HCT116 (cell line): ENCODE data around the gene RAB31. TPM values are rescaled to one million over a fixed set of nuclear protein-coding genes. Genes with fewer than 3 reads are reported as not detected.

Experiments
- ATAC-seq: fragments of 200-7000 bp; cut with Tn5 transposase; 2 replicates; pipeline ENCODE4 v1.9.1; 2020; ENCODE audit warnings: mild to moderate bottlenecking, moderate library complexity
- BruUV-seq: library from RNA; stranded (reverse); fragments of 400-500 nt; replicated peaks from 2 replicates; lab custom pipeline; 2021; lab: Mats Ljungman, UMichigan
- CTCF ChIA-PET: fragments of 300-600 bp; sonication (Branson Sonifier 250); formaldehyde crosslinking; loops from one replicate; lab custom pipeline; 2021; ENCODE audit warnings: antibody characterized with exemption; lab: Charles Lee
- POLR2A ChIA-PET: fragments of 300-600, 350-600 bp; sonication (Branson Sonifier 250); formaldehyde crosslinking; loops from one replicate; lab custom pipeline; 2021; ENCODE audit warnings: antibody characterized with exemption; lab: Charles Lee
- RAD21 ChIA-PET, 2 experiments: fragments of 300-600 bp; sonication (Branson Sonifier 250); formaldehyde crosslinking; loops; one replicate each; lab custom pipeline; 2023; ENCODE audit warnings: low total read pairs in 2 of 2; ENCODE audit not compliant: uncharacterized antibody in 2 of 2, unreplicated experiment in 2 of 2, low non-redundant PET in 1 of 2; lab: Charles Lee
- DNase-seq: peaks from one replicate; pipeline ENCODE4 v3.0.0-alpha.2; 2010; ENCODE audit warnings: low read depth, low spot score
- H2AFZ ChIP-seq: fragments of 200-600 bp; shearing (Covaris generic), sonication (generic); 2 replicates; pipeline ENCODE4 v1.6.1; 2017; ENCODE audit warnings: low read depth, mixed run types, mixed read lengths, antibody characterized with exemption, low read length; ENCODE audit not compliant: poor library complexity, severe bottlenecking
- H3K27ac ChIP-seq: 2 replicates; pipeline ENCODE4 v1.5.1; 2012; ENCODE audit warnings: low read depth, low read length
- H3K27me3 ChIP-seq: fragments of 200-600 bp; sonication (generic); 2 replicates; pipeline ENCODE4 v1.6.1; 2016; ENCODE audit warnings: mixed run types, low read length, mixed read lengths; ENCODE audit not compliant: insufficient read depth
- H3K36me3 ChIP-seq, 2 experiments: fragments of 200-500 bp in 1 of 2; fragments of 200-600 bp in 1 of 2; sonication (Bioruptor generic) in 1 of 2; sonication (generic) in 1 of 2; 2 replicates each; pipeline versions ENCODE4 v1.5.1 to v1.6.1; 2014 to 2016; ENCODE audit warnings: low read length in 2 of 2, inconsistent platforms in 1 of 2, mixed read lengths in 1 of 2, mixed run types in 1 of 2; ENCODE audit not compliant: insufficient read depth in 2 of 2, control insufficient read depth in 1 of 2
- H3K4me1 ChIP-seq, 2 experiments: fragments of 200-600 bp in 1 of 2; sonication (generic) in 1 of 2; 2 replicates each; pipeline versions ENCODE4 v1.5.1 to v1.6.1; 2012 to 2017; ENCODE audit warnings: low read length in 2 of 2, inconsistent platforms in 1 of 2, mild to moderate bottlenecking in 1 of 2, mixed read lengths in 1 of 2, mixed run types in 1 of 2, moderate library complexity in 1 of 2; ENCODE audit not compliant: insufficient read depth in 2 of 2, control insufficient read depth in 1 of 2
- H3K4me2 ChIP-seq: fragments of 200-600 bp; sonication (generic); 2 replicates; pipeline ENCODE4 v1.6.1; 2017; ENCODE audit warnings: mixed run types, low read length, mixed read lengths
- H3K4me3 ChIP-seq, 2 experiments: fragments of 200-600 bp in 1 of 2; sonication (generic) in 1 of 2; replicated peaks in 1 of 2; 2 replicates each; pipeline ENCODE4 v1.5.1; 2011 to 2016; ENCODE audit warnings: low read length in 2 of 2, control low read depth in 1 of 2, low read depth in 1 of 2, mild to moderate bottlenecking in 1 of 2, mixed read lengths in 1 of 2, mixed run types in 1 of 2
- H3K79me2 ChIP-seq: fragments of 200-600 bp; sonication (generic); 2 replicates; pipeline ENCODE4 v1.6.1; 2017; ENCODE audit warnings: mild to moderate bottlenecking, mixed run types, low read length, moderate library complexity, mixed read lengths; ENCODE audit not compliant: insufficient read depth
- H3K9ac ChIP-seq: fragments of 200-600 bp; sonication (generic); 2 replicates; pipeline ENCODE4 v1.6.1; 2016; ENCODE audit warnings: low read length, mixed read lengths
- H3K9me2 ChIP-seq: fragments of 200-600 bp; sonication (generic), shearing (Covaris generic); 2 replicates; pipeline ENCODE4 v1.6.1; 2017; ENCODE audit warnings: mixed run types, mild to moderate bottlenecking, moderate library complexity; ENCODE audit not compliant: insufficient read depth
- H3K9me3 ChIP-seq, 2 experiments: fragments of 200-500 bp in 1 of 2; fragments of 200-600 bp in 1 of 2; sonication (Bioruptor generic) in 1 of 2; sonication (generic) in 1 of 2; 2 replicates each; pipeline ENCODE4 v1.6.1; 2014 to 2017; ENCODE audit warnings: low read length in 2 of 2, mixed read lengths in 2 of 2, inconsistent platforms in 1 of 2, low read depth in 1 of 2, mild to moderate bottlenecking in 1 of 2, mixed run types in 1 of 2, moderate library complexity in 1 of 2; ENCODE audit not compliant: control insufficient read depth in 1 of 2, insufficient read depth in 1 of 2
- H4K20me1 ChIP-seq: fragments of 200-600 bp; sonication (generic), shearing (Covaris generic); 2 replicates; pipeline ENCODE4 v1.6.1; 2017; ENCODE audit warnings: mixed run types, mild to moderate bottlenecking, moderate library complexity; ENCODE audit not compliant: insufficient read depth
- CBX3 ChIP-seq: IDR thresholded peaks from 2 replicates; pipeline ENCODE4 v1.6.1; 2012; ENCODE audit warnings: low read depth
- ELF1 ChIP-seq: IDR thresholded peaks from 2 replicates; pipeline ENCODE4 v1.6.1; 2012; ENCODE audit warnings: low read depth, borderline replicate concordance
- EZH2phosphoT487 ChIP-seq: fragments of 200-600 bp; IDR thresholded peaks from 2 replicates; pipeline ENCODE4 v1.6.1; 2018; ENCODE audit warnings: antibody characterized with exemption, borderline replicate concordance
- JUND ChIP-seq: IDR thresholded peaks from 2 replicates; pipeline ENCODE4 v1.6.1; 2012
- POLR2A ChIP-seq: IDR thresholded peaks from 2 replicates; pipeline ENCODE4 v1.7.0; 2011; ENCODE audit warnings: borderline replicate concordance; ENCODE audit not compliant: insufficient read depth, insufficient read length; ENCODE audit errors: extremely low read depth
- POLR2AphosphoS5 ChIP-seq: IDR thresholded peaks from 2 replicates; pipeline ENCODE4 v1.6.1; 2011; ENCODE audit warnings: mild to moderate bottlenecking, low read depth, low read length, moderate library complexity
- RAD21 ChIP-seq: IDR thresholded peaks from 2 replicates; pipeline ENCODE4 v1.6.1; 2012; ENCODE audit warnings: low read depth, mild to moderate bottlenecking
- SIN3A ChIP-seq: IDR thresholded peaks from 2 replicates; pipeline ENCODE4 v1.6.1; 2012; ENCODE audit warnings: low read depth
- YY1 ChIP-seq: IDR thresholded peaks from 2 replicates; pipeline ENCODE4 v1.6.1; 2011; ENCODE audit warnings: low read length, low read depth, moderate library complexity, mild to moderate bottlenecking; ENCODE audit not compliant: insufficient replicate concordance; ENCODE audit errors: extremely low read depth
- intact Hi-C: fragments of 100-400 bp; cut with micrococcal nuclease; formaldehyde crosslinking; loops from 2 replicates; pipeline ENCODE4 v1.10.0; 2022
- total RNA-seq: library from RNA; stranded (reverse); gene quantifications from one replicate; pipeline ENCODE4 v1.2.1, GENCODE V29; 2021; ENCODE audit not compliant: unreplicated experiment
- TF ChIP-seq, protein P1 (sequence below): IDR thresholded peaks from 2 replicates; pipeline ENCODE4 v1.6.1; 2011; ENCODE audit warnings: mild to moderate bottlenecking, low read length, moderate library complexity; ENCODE audit not compliant: insufficient replicate concordance; ENCODE audit errors: extremely low read depth
- TF ChIP-seq, protein P2 (sequence below): IDR thresholded peaks from 2 replicates; pipeline ENCODE4 v1.6.1; 2012; ENCODE audit warnings: low read depth
- TF ChIP-seq, protein P3 (sequence below), 3 experiments: fragments of 200-600 bp in 1 of 3; sonication (generic) in 1 of 3; IDR thresholded peaks in 2 of 3; conservative IDR thresholded peaks in 1 of 3; 2 replicates each; pipeline ENCODE4 v1.5.1; 2012 to 2017; ENCODE audit warnings: low read depth in 2 of 3, low read length in 2 of 3, antibody characterized with exemption in 1 of 3, borderline replicate concordance in 1 of 3, control low read depth in 1 of 3, mild to moderate bottlenecking in 1 of 3, mixed read lengths in 1 of 3, mixed run types in 1 of 3, moderate library complexity in 1 of 3; ENCODE audit not compliant: insufficient read depth in 1 of 3
- TF ChIP-seq, protein P4 (sequence below): IDR thresholded peaks from 2 replicates; pipeline ENCODE4 v1.6.1; 2012

Gene RAB31
- total RNA-seq, 1 experiment from 2014 or later = 46.9 TPM

DNA sequence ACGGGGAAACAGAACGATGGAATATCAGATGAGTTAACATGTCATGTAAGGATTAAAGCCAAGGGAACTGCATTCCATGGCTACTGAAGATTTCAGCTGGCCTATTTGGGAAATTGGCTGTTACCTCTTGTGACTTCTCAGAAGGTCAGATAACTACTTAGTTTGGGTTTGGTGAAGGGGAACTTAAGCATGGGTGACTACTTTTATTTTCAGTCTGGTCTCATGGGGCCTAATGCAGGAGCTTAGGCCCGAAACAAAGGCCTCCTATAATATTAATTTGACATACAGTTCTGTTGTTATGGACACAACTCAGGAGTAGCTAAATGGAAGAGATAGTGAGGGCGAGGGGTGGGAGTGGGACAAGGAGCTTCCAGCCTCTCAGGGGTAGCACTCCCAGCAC lies 133.7 kb downstream of the RAB31 start:
- ChIA-PET CTCF (no interaction called here), POLR2A (no interaction called here), RAD21 (no interaction called here)
- intact Hi-C loops = no loop called here
- H3K79me2 ChIP-seq = no peaks in the 10 kb centered on the region
- peaks cover 21 to 22% of the 10 kb centered on the region in 2 experiments for H3K4me1 ChIP-seq
- no peaks in the 10 kb centered on the region for H3K36me3 ChIP-seq
- no TSS peak for BruUV-seq
- no peaks in the 10 kb centered on the region for H3K9me3 ChIP-seq
- no peak overlapping the region for H3K27ac ChIP-seq
- H3K27me3 ChIP-seq = no peaks in the 10 kb centered on the region
- H3K4me3 ChIP-seq = no peak overlapping the region
- H3K9ac ChIP-seq = no peak overlapping the region
- no peak overlapping the region for H3K4me2 ChIP-seq
- DNase-seq (no peak), ATAC-seq (no peak)
- H2AFZ ChIP-seq = no peak overlapping the region
- H4K20me1 ChIP-seq = no peaks in the 10 kb centered on the region
- no peaks in the 10 kb centered on the region for H3K9me2 ChIP-seq
- no peak for TF ChIP-seq CBX3
- TF ChIP-seq, protein P1, sequence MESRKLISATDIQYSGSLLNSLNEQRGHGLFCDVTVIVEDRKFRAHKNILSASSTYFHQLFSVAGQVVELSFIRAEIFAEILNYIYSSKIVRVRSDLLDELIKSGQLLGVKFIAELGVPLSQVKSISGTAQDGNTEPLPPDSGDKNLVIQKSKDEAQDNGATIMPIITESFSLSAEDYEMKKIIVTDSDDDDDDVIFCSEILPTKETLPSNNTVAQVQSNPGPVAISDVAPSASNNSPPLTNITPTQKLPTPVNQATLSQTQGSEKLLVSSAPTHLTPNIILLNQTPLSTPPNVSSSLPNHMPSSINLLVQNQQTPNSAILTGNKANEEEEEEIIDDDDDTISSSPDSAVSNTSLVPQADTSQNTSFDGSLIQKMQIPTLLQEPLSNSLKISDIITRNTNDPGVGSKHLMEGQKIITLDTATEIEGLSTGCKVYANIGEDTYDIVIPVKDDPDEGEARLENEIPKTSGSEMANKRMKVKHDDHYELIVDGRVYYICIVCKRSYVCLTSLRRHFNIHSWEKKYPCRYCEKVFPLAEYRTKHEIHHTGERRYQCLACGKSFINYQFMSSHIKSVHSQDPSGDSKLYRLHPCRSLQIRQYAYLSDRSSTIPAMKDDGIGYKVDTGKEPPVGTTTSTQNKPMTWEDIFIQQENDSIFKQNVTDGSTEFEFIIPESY = no peak
- no peak for TF ChIP-seq JUND
- no peak for TF ChIP-seq SIN3A

DNA sequence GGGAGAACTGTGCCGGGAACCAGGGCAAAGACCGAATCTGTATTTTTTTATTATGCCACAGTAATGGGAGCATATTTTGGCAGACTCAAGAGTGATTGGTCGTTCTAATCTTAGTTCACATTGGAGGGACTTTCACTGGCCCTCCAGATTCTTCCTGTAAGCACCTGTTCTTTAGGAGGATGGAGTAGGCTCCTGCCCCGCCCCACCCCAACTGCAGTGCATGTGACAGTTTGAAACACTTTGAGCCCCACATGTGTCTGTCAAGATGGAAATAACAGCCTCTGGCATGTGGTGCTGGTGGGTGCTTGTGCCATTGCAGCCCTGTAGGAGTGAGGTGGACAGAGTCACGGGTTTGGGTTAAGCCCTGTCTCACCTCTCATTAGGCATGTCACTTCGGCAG lies 134.3 kb downstream of the RAB31 start:
- Histone ChIP-seq H3K27me3 (no peaks in the 10 kb centered on the region), H3K36me3 (no peaks in the 10 kb centered on the region), H3K79me2 (no peaks in the 10 kb centered on the region), H3K9me3 (no peaks in the 10 kb centered on the region), H3K27ac (no peak overlapping the region), H3K4me1 (peaks cover 18 to 19% of the 10 kb centered on the region in 2 experiments), H4K20me1 (no peaks in the 10 kb centered on the region), H3K4me2 (no peak overlapping the region), H2AFZ (no peak overlapping the region), H3K9me2 (no peaks in the 10 kb centered on the region), H3K9ac (no peak overlapping the region), H3K4me3 (no peak overlapping the region)
- POLR2A ChIA-PET = no interaction called here
- intact Hi-C loops = no loop called here
- no TSS peak for BruUV-seq
- ATAC-seq (no peak), DNase-seq (no peak)
- RAD21 ChIA-PET = no interaction called here
- CTCF ChIA-PET = no interaction called here
- TF ChIP-seq, protein P2, sequence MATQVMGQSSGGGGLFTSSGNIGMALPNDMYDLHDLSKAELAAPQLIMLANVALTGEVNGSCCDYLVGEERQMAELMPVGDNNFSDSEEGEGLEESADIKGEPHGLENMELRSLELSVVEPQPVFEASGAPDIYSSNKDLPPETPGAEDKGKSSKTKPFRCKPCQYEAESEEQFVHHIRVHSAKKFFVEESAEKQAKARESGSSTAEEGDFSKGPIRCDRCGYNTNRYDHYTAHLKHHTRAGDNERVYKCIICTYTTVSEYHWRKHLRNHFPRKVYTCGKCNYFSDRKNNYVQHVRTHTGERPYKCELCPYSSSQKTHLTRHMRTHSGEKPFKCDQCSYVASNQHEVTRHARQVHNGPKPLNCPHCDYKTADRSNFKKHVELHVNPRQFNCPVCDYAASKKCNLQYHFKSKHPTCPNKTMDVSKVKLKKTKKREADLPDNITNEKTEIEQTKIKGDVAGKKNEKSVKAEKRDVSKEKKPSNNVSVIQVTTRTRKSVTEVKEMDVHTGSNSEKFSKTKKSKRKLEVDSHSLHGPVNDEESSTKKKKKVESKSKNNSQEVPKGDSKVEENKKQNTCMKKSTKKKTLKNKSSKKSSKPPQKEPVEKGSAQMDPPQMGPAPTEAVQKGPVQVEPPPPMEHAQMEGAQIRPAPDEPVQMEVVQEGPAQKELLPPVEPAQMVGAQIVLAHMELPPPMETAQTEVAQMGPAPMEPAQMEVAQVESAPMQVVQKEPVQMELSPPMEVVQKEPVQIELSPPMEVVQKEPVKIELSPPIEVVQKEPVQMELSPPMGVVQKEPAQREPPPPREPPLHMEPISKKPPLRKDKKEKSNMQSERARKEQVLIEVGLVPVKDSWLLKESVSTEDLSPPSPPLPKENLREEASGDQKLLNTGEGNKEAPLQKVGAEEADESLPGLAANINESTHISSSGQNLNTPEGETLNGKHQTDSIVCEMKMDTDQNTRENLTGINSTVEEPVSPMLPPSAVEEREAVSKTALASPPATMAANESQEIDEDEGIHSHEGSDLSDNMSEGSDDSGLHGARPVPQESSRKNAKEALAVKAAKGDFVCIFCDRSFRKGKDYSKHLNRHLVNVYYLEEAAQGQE = no peak
- TF ChIP-seq YY1 (no peak), ELF1 (no peak), RAD21 (no peak), POLR2A (no peak), POLR2AphosphoS5 (no peak), CBX3 (no peak), EZH2phosphoT487 (no peak)
- TF ChIP-seq, protein P3, sequence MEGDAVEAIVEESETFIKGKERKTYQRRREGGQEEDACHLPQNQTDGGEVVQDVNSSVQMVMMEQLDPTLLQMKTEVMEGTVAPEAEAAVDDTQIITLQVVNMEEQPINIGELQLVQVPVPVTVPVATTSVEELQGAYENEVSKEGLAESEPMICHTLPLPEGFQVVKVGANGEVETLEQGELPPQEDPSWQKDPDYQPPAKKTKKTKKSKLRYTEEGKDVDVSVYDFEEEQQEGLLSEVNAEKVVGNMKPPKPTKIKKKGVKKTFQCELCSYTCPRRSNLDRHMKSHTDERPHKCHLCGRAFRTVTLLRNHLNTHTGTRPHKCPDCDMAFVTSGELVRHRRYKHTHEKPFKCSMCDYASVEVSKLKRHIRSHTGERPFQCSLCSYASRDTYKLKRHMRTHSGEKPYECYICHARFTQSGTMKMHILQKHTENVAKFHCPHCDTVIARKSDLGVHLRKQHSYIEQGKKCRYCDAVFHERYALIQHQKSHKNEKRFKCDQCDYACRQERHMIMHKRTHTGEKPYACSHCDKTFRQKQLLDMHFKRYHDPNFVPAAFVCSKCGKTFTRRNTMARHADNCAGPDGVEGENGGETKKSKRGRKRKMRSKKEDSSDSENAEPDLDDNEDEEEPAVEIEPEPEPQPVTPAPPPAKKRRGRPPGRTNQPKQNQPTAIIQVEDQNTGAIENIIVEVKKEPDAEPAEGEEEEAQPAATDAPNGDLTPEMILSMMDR (IDR thresholded peaks at IDR 0.05 in 2 of 3, conservative IDR thresholded peaks at IDR 0.05 in 1 of 3; ENCODE audit: borderline replicate concordance in 1 of 3, insufficient read depth in 1 of 3, low read depth in 2 of 3, low read length in 2 of 3) = no peak
- TF ChIP-seq, protein P4, sequence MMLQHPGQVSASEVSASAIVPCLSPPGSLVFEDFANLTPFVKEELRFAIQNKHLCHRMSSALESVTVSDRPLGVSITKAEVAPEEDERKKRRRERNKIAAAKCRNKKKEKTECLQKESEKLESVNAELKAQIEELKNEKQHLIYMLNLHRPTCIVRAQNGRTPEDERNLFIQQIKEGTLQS = no peak
